B cell (primary cell): ENCODE data around the gene NPAS2. TPM values are rescaled to one million over a fixed set of nuclear protein-coding genes. Genes with fewer than 3 reads are reported as not detected.

ENCODE experiments used
- ATAC-seq: fragments of 200-7000 bp; cut with Tn5 transposase; one replicate; pipeline ENCODE4 v1.10.0; 2021; ENCODE audit warnings: low read depth, mild to moderate bottlenecking, moderate number of reproducible peaks, moderate library complexity
- CTCF ChIA-PET: fragments of 350-600 bp; sonication (Branson Sonifier 250); formaldehyde crosslinking; loops from one replicate; lab custom pipeline; 2021; ENCODE audit warnings: antibody characterized with exemption, inconsistent platforms; lab: Charles Lee
- POLR2A ChIA-PET: fragments of 350-600 bp; sonication (Branson Sonifier 250); formaldehyde crosslinking; loops from one replicate; lab custom pipeline; 2021; ENCODE audit warnings: antibody characterized with exemption; lab: Charles Lee
- DNase-seq: peaks from one replicate; pipeline ENCODE4 v3.0.0; 2013
- H2AFZ ChIP-seq: 2 replicates; pipeline ENCODE4 v1.6.1; 2012; ENCODE audit warnings: mild to moderate bottlenecking, low read depth, low read length; ENCODE audit not compliant: insufficient read depth, poor library complexity, severe bottlenecking
- H3K27ac ChIP-seq, 2 donors: 1 replicate in 1 of 2; 2 replicates in 1 of 2; pipeline ENCODE4 v1.5.1; 2012 to 2013; ENCODE audit warnings: low read length in 2 of 2, mild to moderate bottlenecking in 2 of 2, moderate library complexity in 1 of 2
- H3K27me3 ChIP-seq, 4 experiments: fragments of 200-600 bp in 1 of 4; sonication (generic) in 1 of 4; replicated peaks in 1 of 4; 1 replicate in 2 of 4; 2 replicates in 2 of 4; pipeline versions ENCODE4 v1.6.1 to v1.7.0; 2013 to 2016; ENCODE audit warnings: low read length in 3 of 4, mild to moderate bottlenecking in 2 of 4, mixed read lengths in 1 of 4, moderate library complexity in 1 of 4; ENCODE audit not compliant: insufficient read depth in 4 of 4, control insufficient read depth in 3 of 4; ENCODE audit errors: control extremely low read depth in 1 of 4
- H3K36me3 ChIP-seq, 2 experiments: replicated peaks in 1 of 2; 1 replicate in 1 of 2; 2 replicates in 1 of 2; pipeline versions ENCODE4 v1.6.1 to v1.7.1; 2013; ENCODE audit warnings: low read length in 1 of 2; ENCODE audit not compliant: insufficient read depth in 2 of 2, control insufficient read depth in 1 of 2; ENCODE audit errors: control extremely low read depth in 1 of 2, extremely low read depth in 1 of 2
- H3K4me1 ChIP-seq, 2 donors: fragments of 200-600 bp in 1 of 2; sonication (generic) in 1 of 2; 1 replicate in 1 of 2; 2 replicates in 1 of 2; pipeline versions ENCODE4 v1.5.1 to v1.6.1; 2013 to 2017; ENCODE audit warnings: low read length in 2 of 2; ENCODE audit not compliant: control insufficient read depth in 2 of 2, insufficient read depth in 2 of 2
- H3K4me2 ChIP-seq: replicated peaks from 2 replicates; pipeline ENCODE3; 2012; ENCODE audit warnings: mild to moderate bottlenecking, low read depth, low read length; ENCODE audit not compliant: poor library complexity, severe bottlenecking
- H3K4me3 ChIP-seq, 5 experiments: fragments of 200-600 bp in 1 of 5; sonication (generic) in 1 of 5; 1 replicate in 3 of 5; 2 replicates in 2 of 5; pipeline versions ENCODE4 v1.5.1 to v1.7.0; 2011 to 2016; ENCODE audit warnings: low read length in 4 of 5, mild to moderate bottlenecking in 4 of 5, low read depth in 2 of 5, control low read depth in 1 of 5, moderate library complexity in 1 of 5; ENCODE audit not compliant: insufficient read depth in 1 of 5; ENCODE audit errors: control extremely low read depth in 1 of 5, extremely low read depth in 1 of 5
- H3K79me2 ChIP-seq: fragments of 200-600 bp; sonication (generic); one replicate; pipeline ENCODE4 v1.6.0; 2016; ENCODE audit warnings: low read length; ENCODE audit not compliant: control insufficient read depth, insufficient read depth
- H3K9ac ChIP-seq: fragments of 200-600 bp; sonication (generic); 2 replicates; pipeline ENCODE4 v1.6.1; 2017; ENCODE audit warnings: mild to moderate bottlenecking, low read length, moderate library complexity
- H3K9me3 ChIP-seq, 3 donors: one replicate each; pipeline versions ENCODE4 v1.6.1 to v1.7.1; 2013; ENCODE audit warnings: low read length in 2 of 3; ENCODE audit not compliant: control insufficient read depth in 2 of 3, insufficient read depth in 1 of 3; ENCODE audit errors: control extremely low read depth in 1 of 3
- H4K20me1 ChIP-seq: 2 replicates; pipeline ENCODE4 v1.6.0; 2012; ENCODE audit warnings: mild to moderate bottlenecking, low read length; ENCODE audit not compliant: insufficient read depth, control insufficient read depth, poor library complexity, severe bottlenecking
- H3K27ac Mint-ChIP-seq: one replicate; pipeline ENCODE4 v1.8.0; 2021; ENCODE audit warnings: mixed read lengths
- H3K27me3 Mint-ChIP-seq: one replicate; pipeline ENCODE4 v1.8.0; 2021; ENCODE audit warnings: mixed read lengths
- H3K4me1 Mint-ChIP-seq: one replicate; pipeline ENCODE4 v1.8.0; 2021; ENCODE audit warnings: mixed read lengths
- H3K4me3 Mint-ChIP-seq: one replicate; pipeline ENCODE4 v1.8.0; 2021; ENCODE audit warnings: mixed read lengths
- H3K9me3 Mint-ChIP-seq: one replicate; pipeline ENCODE4 v1.8.0; 2022; ENCODE audit warnings: mixed read lengths; ENCODE audit not compliant: insufficient read depth
- EZH2 ChIP-seq: IDR thresholded peaks from 2 replicates; pipeline ENCODE4 v1.6.1; 2012; ENCODE audit warnings: borderline replicate concordance, low read depth, mild to moderate bottlenecking, moderate library complexity, low read length; ENCODE audit not compliant: insufficient read depth, poor library complexity, severe bottlenecking
- WGBS: methylation state at CpG from one replicate; pipeline ENCODE4 v1.1.5; 2013; ENCODE audit warnings: missing lambda C conversion rate; ENCODE audit not compliant: insufficient coverage; 5-methylcytosine and 5-hydroxymethylcytosine counted together
- intact Hi-C: fragments of 100-400 bp; cut with micrococcal nuclease; formaldehyde crosslinking; loops from one replicate; pipeline ENCODE4 v1.10.0; 2022
- polyA plus RNA-seq: library from polyadenylated mRNA; depleted of rRNA; stranded (reverse); fragments of >200 nt; gene quantifications from 2 replicates; pipeline ENCODE4 v1.2.3, GENCODE V29; 2012
- total RNA-seq, 2 donors: library from RNA; stranded (reverse); fragments of 120-200 nt in 1 of 2; gene quantifications; 1 replicate in 1 of 2; 2 replicates in 1 of 2; pipeline versions ENCODE4 v1.2.3 to v1.2.4, GENCODE V29; 2013 to 2022
- TF ChIP-seq, protein P1 (sequence below): fragments of 200-600 bp; IDR thresholded peaks from one replicate; pipeline ENCODE4 v1.8.0; 2022; ENCODE audit warnings: antibody characterized with exemption, mild to moderate bottlenecking

Gene NPAS2
- total and polyA plus RNA-seq, 2 donors (not counting 1 experiment from before 2014, with no cell fraction given) = not detected

DNA sequence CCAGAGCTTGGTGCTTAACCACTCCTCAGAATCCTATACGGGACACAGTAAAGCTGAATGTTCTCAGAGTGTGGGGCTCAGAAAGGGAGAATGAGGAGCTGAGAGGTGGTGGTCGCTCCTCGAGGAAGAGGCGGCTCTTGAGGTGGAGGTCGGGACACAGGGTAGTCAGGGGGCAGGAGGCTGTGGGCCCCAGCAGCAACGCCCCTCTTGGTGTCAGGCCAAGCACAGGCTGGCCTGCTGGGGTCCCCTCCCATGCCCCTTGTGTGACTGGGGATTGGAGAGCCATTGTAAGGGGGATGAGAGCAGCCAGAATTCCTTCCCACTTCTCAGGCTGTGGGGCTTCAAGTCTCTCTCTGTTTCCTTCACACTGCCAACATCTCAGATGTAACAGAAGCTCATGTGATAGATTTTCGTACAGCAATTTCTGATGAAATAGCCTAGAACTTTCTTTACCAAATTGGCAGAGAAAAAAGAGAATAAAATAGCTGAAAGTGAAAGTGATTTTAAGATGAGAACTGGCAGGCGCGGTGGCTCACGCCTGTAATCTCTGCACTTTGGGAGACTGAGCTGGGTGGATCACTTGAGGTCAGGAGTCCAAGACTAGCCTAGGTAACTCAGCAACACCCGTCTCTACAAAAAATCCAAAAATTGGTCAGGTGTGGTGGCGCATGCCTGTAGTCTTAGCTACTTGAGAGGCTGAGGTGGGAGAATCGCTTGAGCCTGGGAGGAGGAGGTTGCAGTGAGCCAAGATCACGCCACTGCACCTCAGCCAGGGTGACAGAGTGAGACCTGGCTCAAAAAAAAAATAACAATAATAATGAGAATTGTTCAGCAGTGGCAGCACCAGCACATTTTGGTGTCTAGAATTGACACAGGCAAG, 121.1 kb downstream of the NPAS2 start:
- H3K4me2 ChIP-seq = no peak overlapping the region
- WGBS = 91% methylated on average over 11 of the region's 14 CpGs
- H3K9me3 Mint-ChIP-seq = no peaks in the 10 kb centered on the region
- POLR2A ChIA-PET = no interaction called here
- no peak for TF ChIP-seq EZH2
- TF ChIP-seq, protein P1, sequence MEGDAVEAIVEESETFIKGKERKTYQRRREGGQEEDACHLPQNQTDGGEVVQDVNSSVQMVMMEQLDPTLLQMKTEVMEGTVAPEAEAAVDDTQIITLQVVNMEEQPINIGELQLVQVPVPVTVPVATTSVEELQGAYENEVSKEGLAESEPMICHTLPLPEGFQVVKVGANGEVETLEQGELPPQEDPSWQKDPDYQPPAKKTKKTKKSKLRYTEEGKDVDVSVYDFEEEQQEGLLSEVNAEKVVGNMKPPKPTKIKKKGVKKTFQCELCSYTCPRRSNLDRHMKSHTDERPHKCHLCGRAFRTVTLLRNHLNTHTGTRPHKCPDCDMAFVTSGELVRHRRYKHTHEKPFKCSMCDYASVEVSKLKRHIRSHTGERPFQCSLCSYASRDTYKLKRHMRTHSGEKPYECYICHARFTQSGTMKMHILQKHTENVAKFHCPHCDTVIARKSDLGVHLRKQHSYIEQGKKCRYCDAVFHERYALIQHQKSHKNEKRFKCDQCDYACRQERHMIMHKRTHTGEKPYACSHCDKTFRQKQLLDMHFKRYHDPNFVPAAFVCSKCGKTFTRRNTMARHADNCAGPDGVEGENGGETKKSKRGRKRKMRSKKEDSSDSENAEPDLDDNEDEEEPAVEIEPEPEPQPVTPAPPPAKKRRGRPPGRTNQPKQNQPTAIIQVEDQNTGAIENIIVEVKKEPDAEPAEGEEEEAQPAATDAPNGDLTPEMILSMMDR = no peak
- no peak overlapping the region for H3K27ac Mint-ChIP-seq
- H4K20me1 ChIP-seq = no peaks in the 10 kb centered on the region
- no peak overlapping the region for H2AFZ ChIP-seq
- H3K27ac ChIP-seq = no peak overlapping the region
- no peak overlapping the region for H3K4me3 Mint-ChIP-seq
- no peaks in the 10 kb centered on the region for H3K4me1 Mint-ChIP-seq
- peaks cover 0 to 4% (median 1%) of the 10 kb centered on the region in 4 experiments for H3K27me3 ChIP-seq
- H3K79me2 ChIP-seq = no peaks in the 10 kb centered on the region
- H3K27me3 Mint-ChIP-seq = peaks cover 29% of the 10 kb centered on the region
- no peaks in the 10 kb centered on the region for H3K4me1 ChIP-seq
- H3K9ac ChIP-seq = no peak overlapping the region
- ATAC-seq = no peak
- intact Hi-C loops = no loop called here
- H3K4me3 ChIP-seq = no peak overlapping the region
- no peak for DNase-seq
- CTCF ChIA-PET = no interaction called here
- no peaks in the 10 kb centered on the region for H3K36me3 ChIP-seq
- no peaks in the 10 kb centered on the region for H3K9me3 ChIP-seq

DNA sequence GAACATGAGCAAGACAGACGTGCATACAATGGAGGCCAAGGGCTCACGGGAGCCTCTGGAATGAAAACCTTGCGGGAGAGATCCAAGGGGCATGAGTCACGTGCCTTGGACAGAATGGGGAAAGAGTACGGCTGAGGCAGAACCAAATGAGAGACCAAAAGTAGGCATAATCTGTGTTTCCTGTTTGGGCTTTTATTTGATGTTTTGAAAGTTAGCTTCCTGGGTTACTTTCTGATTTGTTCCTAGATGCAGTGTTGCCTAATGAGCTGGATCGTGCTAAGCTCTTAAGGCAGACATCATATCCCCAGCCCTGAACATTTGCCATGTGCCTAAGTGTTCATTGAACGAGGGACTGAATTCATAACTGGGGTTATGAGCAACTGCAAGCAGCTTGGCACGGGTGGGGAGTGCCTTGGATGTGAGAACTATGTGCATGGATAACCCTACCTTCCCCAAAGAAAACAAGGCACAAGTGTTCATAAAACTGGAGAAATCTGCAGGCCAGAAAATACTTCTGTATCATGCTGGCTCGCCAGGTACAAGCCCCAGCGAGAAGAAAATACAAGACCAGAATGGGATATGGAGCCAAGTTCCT, 121.8 kb downstream of the NPAS2 start:
- TF ChIP-seq, protein P1 = no peak
- peaks cover 36% of the 10 kb centered on the region for H3K27me3 Mint-ChIP-seq
- Histone ChIP-seq H3K27me3 (peaks cover 0 to 4% (median 1%) of the 10 kb centered on the region in 4 experiments), H2AFZ (no peak overlapping the region), H3K9me3 (no peaks in the 10 kb centered on the region), H3K79me2 (no peaks in the 10 kb centered on the region), H3K4me2 (no peak overlapping the region), H3K4me1 (no peaks in the 10 kb centered on the region), H4K20me1 (no peaks in the 10 kb centered on the region), H3K9ac (no peak overlapping the region), H3K36me3 (no peaks in the 10 kb centered on the region), H3K27ac (no peak overlapping the region), H3K4me3 (no peak overlapping the region)
- ChIA-PET POLR2A (no interaction called here), CTCF (no interaction called here)
- H3K4me3 Mint-ChIP-seq = no peak overlapping the region
- no peak for ATAC-seq
- H3K27ac Mint-ChIP-seq = no peak overlapping the region
- WGBS = 91% methylated on average over 7 of the region's 10 CpGs
- no peaks in the 10 kb centered on the region for H3K4me1 Mint-ChIP-seq
- intact Hi-C loops = no loop called here
- no peak for DNase-seq
- H3K9me3 Mint-ChIP-seq = no peaks in the 10 kb centered on the region
